ENCODE results near the gene SPOCK2. TPM values are rescaled to one million over a fixed set of nuclear protein-coding genes. Genes with fewer than 3 reads are reported as not detected.

The SPOCK2 gene
- total RNA-seq, 3 donors from 2014 or later, result 3.1 to 12.3 (median 7.4) TPM

GRCh38 chr10:72061930-72062329 lies 26.4 kb downstream of the SPOCK2 start:
- no peak for TF ChIP-seq CTCF (IDR thresholded peaks at IDR 0.05)
- Histone ChIP-seq H3K4me3 (no peak overlapping the region), H3K36me3 (ENCODE audit: low read depth) (no peaks in the 10 kb centered on the region), H3K9me3 (no peaks in the 10 kb centered on the region), H3K4me1 (ENCODE audit: low read depth) (no peaks in the 10 kb centered on the region)
- intact Hi-C loops (cut with DNase I, micrococcal nuclease), result no loop called here
- ATAC-seq, result no peak
- DNase-seq, result no peak

GRCh38 chr10:72061491-72061890 lies 26.9 kb downstream of the SPOCK2 start:
- Histone ChIP-seq H3K9me3 (no peaks in the 10 kb centered on the region), H3K36me3 (ENCODE audit: low read depth) (no peaks in the 10 kb centered on the region), H3K4me1 (ENCODE audit: low read depth) (no peaks in the 10 kb centered on the region), H3K4me3 (no peak overlapping the region)
- no peak for TF ChIP-seq CTCF (IDR thresholded peaks at IDR 0.05)
- intact Hi-C loops (cut with DNase I, micrococcal nuclease), result no loop called here
- no peak for ATAC-seq
- DNase-seq, result no peak

- no peak for ATAC-seq
- H3K4me3 ChIP-seq, result no peak overlapping the region
- no peaks in the 10 kb centered on the region for H3K36me3 ChIP-seq (ENCODE audit: low read depth)
- no peaks in the 10 kb centered on the region for H3K4me1 ChIP-seq (ENCODE audit: low read depth)
- TF ChIP-seq CTCF (IDR thresholded peaks at IDR 0.05), result no peak
- no peaks in the 10 kb centered on the region for H3K9me3 ChIP-seq
- no peak for DNase-seq
- intact Hi-C loops (cut with DNase I, micrococcal nuclease), result no loop called here
Observed at GRCh38 chr10:72059843-72060822, 28.2 kb downstream of the SPOCK2 start.

- Histone ChIP-seq H3K9me3 (no peaks in the 10 kb centered on the region), H3K4me1 (ENCODE audit: low read depth) (no peaks in the 10 kb centered on the region), H3K4me3 (no peak overlapping the region), H3K36me3 (ENCODE audit: low read depth) (no peaks in the 10 kb centered on the region)
- TF ChIP-seq CTCF (IDR thresholded peaks at IDR 0.05), result no peak
- intact Hi-C loops (cut with DNase I, micrococcal nuclease), result no loop called here
- ATAC-seq (no peak), DNase-seq (no peak)
Observed at GRCh38 chr10:72058989-72059842, 29.1 kb downstream of the SPOCK2 start.

- ATAC-seq (no peak), DNase-seq (no peak)
- no peaks in the 10 kb centered on the region for H3K9me3 ChIP-seq
- TF ChIP-seq CTCF (IDR thresholded peaks at IDR 0.05), result no peak
- intact Hi-C loops (cut with DNase I, micrococcal nuclease), result no loop called here
- no peaks in the 10 kb centered on the region for H3K36me3 ChIP-seq (ENCODE audit: low read depth)
- no peak overlapping the region for H3K4me3 ChIP-seq
- H3K4me1 ChIP-seq (ENCODE audit: low read depth), result no peaks in the 10 kb centered on the region
Observed at GRCh38 chr10:72058347-72058898, 29.9 kb downstream of the SPOCK2 start.
